Fibroblast of the conjunctiva (primary cell): ENCODE measurements around the gene CFAP97D2.
"Not testable (repeated sequence)": the region's sequence is repeated elsewhere in the genome, so short reads cannot be mapped to it uniquely, and the experiment has no call there.

Experiments used
- DNase-seq: peaks from one replicate; pipeline ENCODE4 v3.0.0-alpha.2; 2010; ENCODE audit warnings: low read depth

CFAP97D2 gene

DNA sequence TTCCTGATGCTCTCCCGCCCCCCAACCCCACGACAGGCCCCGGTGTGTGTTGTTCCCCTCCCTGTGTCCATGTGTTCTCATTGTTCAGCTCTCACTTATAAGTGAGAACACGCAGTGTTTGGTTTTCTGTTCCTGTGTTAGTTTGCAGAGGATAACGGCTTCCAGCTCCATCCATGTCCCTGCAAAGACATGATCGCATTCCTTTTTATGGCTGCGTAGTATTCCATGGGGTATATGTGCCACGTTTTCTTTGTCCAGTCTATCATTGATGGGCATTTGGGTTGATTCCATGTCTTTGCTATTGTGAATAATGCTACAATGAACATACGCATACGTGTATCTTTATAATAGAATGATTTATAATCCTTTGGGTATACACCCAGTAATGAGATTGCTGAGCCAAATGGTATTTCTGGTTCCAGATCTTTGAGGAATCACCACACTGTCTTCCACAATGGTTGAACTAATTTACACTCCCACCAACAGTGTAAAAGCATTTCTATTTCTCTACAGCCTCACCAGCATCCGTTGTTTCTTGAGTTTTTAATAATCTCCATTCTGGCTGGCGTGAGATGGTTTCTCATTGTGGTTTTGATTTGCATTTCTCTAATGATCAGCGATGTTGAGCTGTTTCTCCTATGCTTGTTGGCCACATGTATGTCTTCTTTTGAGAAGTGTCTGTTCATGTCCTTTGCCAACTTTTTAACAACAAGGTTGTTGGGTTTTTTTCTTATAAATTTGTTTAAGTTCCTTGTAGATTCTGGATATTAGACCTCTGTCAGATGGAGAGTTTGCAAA, 20.0 kb upstream of the CFAP97D2 start:
- DNase-seq = not testable (repeated sequence)

DNA sequence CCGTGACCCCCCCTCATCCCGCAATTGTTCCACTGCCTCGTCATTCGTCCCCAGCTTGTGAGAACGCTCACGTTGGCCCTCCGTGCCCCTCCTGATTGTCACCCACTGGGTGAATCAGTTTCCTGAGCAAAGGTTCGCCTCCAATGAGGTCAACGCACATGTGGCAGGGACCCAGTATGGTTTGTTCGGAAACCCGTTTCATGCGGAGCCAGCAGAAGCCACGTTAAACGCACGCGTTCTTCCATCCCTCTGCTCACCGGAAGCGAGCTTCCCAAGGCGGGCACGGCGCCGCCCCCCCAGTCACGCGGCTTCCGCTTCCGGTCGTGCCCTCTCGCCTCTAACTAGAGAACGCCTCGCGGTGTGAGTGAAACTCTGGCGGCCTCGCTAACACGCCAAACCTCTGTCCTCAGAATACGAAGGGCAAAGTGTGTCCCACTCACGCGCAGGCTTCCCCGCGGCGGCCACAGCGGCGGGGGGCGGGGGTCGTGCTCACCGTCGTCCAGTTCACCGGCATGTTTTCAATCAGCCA, 18.0 kb upstream of the CFAP97D2 start:
- DNase-seq = no peak

DNA sequence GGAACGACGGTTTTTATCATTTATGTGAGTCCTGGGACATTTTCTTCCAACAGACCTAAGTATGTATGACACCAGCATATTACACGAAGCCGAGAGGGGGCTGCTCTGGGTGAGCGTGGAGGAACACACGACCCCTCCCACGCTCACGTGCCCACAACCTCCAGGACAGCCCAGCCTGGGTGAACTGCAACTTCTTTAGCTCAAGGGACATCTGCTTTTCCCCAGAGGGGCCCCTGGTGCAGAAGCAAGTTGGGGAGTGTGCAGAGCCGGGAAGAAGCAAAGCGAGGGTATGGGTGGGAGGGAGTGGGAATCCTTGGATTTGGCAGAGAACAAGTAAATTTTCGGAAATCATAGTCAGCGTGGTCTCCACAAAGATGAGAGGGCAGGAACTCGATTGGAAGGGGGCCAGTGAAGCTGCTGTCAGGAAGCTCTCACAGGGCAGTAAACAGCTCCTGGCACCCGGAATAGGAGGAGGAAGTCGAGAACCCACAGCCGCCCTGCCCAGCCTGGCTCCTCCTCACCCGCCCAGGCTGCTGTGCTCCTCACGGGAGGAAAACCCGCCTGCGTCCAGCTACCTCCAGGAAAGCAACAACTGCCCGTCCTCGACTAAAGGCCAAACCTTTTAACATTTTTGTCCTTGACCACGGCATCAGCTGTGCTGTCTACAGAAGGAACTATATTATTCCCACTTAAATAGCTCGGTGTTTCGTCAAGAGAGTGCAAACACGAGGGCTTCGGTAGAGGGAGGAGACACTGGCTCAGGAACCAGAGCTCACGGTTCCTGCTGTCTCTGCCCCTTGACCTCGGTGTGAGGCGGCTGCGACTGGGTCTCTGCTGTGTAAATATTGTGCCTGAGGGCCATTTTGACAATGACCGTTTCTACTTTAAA, 17.2 kb upstream of the CFAP97D2 start:
- DNase-seq = no peak

DNA sequence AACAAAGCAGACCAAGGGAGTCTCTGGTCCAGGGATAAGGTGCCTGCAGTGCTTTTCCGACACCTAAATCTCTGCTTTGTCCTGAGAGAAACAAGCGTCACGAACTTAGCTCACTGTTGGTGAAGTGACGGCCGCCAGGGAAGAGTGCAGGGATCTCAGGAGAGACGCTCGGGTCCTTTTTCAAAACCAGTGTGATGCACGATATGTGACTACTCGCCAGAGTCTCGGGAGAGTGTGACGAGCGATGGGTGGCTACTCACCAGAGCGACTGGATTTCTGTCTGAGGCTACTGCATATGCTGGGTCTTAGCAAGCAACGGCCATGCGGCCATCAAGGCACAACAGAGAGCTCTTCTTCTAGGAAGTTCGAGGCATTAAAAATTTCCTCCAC, 16.5 kb upstream of the CFAP97D2 start:
- DNase-seq = no peak

DNA sequence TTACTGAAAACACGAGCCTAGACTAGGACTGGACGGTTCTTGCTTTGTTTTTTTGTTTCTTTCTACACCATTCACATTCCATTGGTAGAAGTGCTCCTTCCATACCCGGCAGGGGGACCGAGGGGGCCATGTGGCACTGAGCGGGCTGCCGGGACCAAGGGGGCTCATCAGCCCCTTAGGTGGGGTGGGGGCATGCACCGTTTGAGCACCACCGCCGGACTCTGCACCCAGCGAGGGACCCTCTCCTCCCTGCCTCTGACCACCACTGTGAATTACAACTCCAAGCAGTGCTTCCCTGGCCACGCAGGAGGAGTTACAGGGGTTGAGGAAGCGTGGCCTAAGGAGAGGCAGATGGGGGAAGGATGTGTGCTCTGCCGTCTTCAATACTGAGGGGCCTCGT, 15.0 kb upstream of the CFAP97D2 start:
- no peak for DNase-seq

DNA sequence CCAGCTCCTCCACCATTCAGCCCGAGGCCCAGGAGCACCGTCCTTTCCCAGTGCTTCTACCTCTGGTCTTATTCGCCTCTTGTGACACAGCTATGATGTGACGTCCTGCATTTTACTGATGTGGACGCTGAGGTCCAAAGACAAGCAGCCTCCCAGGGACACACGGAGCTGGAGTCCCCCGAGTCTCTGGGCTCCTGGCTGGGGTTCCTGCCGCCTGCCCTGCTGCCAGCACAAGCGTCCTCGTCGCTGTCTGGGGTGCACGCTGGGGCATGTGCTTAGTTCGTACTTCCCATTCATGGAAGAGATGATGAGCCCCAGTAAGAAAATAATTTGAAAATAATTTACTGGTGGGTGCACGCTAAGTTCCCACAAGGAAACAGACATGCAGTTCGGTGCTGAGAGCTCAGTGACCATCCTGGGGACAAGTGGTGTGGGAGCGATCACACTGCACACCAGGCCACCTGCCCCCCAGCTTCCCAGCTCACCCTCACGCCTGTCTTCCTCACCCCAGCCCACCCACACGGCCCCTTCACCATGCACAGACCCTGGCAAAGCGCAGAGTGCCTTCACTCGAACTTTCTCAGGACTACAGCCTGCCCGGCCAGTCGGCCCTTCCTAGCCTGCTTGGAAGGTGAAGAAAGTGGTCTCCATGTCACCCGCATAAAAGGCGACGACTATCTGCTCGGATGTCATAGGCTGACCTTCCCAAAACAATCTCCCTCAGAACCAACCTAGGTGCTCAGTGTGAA, 14.2 kb upstream of the CFAP97D2 start:
- no peak for DNase-seq

DNA sequence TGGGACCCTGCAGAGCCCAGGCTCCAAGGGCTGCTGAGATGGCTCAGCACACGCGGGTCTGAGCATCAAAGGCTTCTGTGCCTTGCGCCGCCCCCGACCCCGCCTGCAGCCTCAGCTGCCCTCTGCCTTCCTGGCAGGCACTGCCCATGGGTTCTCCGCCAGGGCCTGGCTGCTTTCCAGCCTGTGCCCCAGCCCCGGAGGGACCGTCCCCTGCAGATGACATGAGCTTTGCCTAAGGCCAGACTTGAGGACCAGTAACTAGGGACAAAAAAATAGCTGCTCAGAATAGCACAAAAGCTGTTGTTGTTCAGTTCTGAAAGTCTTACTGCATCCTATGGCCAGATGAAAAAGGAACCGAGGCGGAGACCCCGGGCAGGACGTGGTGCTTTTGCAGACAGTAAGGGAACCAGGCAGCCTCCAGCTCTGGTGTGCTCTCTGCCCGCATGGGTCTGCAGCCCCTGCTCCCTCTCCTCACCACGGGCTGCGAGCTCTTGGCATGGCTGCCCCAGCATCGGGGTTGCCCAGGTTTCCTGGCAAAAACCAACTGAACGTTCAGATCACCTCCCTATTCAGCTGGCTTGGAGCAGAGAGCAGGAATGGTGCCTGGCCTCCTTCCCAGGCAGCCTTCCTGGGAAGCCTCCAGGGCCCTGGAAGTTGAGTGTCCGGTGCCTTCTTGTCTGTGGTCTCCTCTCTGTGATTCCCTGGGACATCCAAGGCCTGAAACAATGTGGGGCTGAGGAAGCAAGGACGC, 12.5 kb upstream of the CFAP97D2 start:
- no peak for DNase-seq

DNA sequence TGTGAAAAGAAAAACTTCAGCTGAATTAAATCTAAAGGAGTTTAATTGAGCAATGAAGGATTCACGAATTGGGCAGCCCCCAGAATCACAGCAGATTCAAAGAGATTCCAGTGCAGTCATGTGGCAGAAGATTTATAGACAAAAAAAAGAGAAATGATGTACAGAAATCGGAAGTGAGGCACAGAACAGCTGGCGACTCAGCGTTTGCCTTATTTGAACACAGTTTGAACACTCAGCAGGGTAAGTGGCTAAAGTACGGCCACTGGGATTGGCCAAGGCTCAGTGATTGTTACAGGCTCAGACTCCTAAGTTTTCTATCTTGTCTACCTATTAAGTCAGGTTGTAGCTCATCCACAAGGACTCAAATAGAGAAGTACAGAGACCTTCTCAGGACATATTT, 11.6 kb upstream of the CFAP97D2 start:
- DNase-seq = no peak

DNA sequence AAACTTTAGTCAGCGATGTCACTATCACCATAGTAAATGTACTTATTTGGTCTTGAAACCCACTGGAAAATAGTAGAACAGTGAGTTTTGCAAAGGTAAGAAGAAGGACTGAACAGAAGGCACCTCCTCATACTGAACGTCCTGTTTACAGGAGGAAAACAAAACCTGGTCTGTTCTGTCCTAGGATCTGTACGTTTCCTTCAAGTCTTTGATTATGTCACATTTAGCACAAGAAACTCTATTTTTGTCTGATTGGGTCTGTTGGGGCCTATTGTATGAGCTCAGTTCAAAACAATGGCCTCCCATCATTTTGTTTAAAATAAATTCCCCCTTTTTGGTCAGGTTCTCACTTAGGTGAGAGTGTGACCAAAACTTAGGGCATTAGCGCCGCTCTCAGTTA, 11.2 kb upstream of the CFAP97D2 start:
- no peak for DNase-seq

DNA sequence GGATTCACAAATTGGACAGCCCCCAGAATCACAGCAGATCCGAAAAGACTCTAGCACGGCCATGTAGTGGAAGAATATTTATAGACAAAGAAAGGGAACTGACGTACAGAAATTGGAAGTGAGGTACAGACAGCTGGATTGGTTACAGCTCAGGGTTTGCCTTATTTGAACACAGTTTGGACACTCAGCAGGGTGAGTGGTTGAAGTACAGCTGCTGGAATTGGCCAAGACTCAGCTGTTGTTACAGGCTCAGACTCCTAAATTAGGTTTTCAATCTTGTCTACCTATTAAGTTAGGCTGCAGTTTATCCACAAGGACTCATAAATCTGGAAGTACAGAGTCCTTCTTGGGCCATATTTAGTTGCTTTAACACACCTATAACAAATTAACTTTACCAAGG, 5.8 kb upstream of the CFAP97D2 start:
- DNase-seq = no peak

DNA sequence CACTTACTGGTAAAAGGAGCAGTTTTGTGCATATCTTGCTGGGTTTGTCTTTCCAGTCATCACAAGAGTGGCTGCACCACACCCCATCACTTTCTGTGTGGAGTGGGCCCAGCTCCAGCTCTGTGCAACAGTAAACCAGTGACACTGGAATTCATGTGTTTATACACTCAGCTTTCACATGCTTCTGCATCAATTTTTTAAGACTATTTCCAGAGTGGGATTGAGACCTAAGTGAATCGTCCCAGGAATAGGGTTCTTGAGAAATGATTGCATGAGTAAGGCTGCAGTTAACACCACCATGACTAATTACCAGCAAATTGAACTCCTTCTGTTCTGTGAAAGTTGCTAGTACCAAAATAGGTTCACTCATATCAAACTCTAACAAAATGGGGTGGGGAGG, 5.3 kb upstream of the CFAP97D2 start:
- no peak for DNase-seq

DNA sequence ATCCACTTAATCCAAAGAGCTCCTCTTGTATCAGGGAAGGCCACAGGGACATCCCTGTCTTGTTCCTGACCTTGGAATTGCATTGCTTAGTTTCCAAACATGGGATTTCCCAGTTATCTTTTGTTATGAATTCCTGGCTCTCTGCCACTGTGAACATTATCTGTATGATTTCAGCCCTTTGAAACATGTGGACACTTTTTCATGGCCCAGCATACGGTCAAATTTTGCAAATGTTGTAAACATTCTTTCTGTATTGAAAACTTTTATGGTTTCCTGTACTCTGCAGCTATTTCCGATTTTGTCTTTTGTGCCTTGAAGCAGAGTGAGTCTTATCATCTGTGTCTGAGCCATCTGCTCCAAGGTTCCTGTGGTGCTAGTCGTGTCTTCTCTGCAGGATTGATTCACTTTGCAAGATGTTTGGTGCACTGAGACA, 4.5 kb upstream of the CFAP97D2 start:
- no peak for DNase-seq

DNA sequence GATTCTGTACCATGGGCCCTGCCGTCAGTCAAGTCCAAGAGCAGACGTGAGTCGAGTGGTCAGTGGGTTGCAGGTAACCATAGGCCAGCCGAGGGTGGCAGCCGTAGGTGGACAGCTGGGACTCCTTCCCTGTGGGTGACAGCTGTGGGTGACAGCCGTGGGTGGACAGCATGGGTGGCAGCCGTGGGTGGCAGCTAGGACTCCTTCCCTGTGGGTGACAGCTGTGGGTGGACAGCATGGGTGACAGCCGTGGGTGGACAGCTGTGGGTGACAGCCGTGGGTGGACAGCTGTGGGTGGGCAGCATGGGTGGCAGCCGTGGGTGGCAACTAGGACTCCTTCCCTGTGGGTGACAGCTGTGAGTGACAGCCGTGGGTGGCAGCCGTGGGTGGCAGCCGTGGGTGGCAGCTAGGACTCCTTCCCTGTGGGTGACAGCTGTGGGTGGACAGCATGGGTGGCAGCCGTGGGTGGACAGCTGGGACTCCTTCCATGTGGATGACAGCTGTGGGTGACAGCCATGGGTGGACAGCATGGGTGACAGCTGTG, 2.6 kb upstream of the CFAP97D2 start:
- DNase-seq = not testable (repeated sequence)

DNA sequence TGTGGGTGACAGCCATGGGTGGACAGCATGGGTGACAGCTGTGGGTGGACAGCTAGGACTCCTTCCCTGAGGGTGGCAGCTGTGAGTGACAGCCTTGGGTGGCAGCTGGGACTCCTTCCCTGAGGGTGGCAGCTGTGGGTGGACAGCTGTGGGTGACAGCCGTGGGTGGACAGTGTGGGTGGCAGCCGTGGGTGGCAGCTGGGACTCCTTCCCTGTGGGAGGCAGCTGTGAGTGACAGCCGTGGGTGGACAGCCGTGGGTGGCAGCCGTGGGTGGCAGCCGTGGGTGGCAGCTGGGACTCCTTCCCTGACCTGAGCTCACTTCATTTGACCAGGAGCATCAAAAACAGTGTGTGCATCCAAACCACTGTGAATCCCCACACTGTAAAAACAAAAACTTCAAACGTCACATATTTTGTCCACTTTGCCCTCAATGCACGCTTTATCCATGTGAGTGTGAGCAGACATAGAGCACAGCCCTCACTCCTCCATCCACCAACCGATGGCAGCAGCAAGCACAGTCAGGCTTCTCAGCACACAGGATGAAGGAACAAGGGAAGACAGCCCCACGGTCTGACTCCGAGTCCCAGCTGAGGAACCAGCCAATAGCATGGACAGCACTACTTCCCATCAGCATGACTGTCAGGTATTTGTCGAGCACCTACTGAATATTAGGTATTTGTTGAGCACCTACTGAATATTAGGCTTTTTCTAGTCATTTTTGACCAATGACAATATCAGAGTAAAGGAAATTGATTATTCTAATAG, 1.6 kb upstream of the CFAP97D2 start:
- DNase-seq = no peak

DNA sequence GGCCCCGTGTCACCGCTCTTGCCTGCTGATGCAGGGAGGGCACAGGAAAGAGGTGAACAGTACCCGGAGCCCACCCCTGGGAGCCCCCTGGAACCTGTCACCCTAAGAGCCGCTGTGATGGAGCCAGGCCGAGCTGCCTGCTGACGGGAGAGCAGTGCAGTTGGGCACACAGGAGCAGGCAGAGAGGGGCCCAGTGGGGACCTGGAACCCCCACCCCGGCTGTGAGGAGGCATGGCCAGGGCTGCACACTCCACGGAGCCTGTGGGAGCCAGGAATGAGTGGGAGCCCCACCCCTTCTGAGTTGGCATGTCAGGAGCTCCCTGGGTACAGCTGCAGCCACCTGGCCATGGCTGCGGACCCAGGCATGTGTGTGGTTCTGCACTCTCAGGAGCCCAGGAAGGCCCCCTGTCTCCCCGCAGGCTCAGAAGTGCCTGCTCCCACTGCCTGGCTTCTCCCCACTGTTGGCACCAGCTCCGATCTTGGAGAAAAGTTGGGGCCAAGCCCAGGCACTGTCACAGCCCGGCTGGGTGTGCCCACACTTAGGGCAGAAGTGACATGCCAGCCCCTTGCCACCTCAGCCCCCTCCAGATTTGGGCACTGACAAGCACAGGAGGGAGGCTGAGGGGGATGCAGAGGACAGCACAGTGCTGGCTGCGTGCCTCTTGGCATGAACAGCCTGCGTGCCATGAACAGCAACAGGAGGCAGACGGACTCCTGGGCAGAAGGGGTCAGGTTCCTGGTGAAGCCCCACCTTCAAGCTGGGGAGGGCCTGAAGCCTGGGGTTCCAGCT, 6.3 kb downstream of the CFAP97D2 start:
- DNase-seq = no peak

DNA sequence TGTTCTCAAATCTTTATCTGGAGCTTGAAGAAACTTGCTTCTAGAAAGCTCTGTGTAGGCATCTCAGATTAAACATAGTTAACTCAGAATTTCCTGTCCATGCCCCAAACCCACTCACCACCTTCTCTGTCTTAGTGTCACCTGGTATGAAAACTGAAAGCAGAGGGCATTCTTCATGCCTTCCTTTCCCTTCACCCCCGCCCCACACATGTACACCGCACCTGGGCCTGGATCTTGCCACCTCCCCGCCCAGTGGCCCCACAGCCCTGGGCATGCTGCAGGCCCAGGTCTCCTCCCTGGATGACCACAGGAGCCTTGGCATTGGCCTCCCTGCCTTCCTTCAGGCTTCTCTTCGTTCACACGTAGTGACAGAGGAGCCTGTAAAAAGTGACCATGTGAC, 15.8 kb downstream of the CFAP97D2 start:
- DNase-seq = no peak

DNA sequence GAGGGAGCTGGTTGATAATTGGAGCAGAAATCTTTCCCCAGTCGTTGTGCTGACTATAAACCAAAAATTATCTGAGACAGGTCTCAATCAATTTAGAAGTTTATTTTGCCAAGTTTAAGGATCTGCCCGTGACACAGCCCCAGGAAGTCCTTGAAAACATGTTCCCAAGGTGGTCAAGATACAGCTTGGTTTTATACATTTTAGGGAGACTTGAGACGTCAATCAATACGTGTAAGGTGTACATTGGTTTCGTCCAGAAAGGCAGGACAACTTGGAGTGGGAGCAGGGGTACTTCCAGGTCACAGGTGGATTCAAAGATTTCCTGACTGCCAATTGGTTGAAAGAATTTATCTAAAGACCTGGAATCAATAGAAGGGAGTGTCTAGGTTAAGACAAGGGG, 17.6 kb downstream of the CFAP97D2 start:
- DNase-seq = no peak

DNA sequence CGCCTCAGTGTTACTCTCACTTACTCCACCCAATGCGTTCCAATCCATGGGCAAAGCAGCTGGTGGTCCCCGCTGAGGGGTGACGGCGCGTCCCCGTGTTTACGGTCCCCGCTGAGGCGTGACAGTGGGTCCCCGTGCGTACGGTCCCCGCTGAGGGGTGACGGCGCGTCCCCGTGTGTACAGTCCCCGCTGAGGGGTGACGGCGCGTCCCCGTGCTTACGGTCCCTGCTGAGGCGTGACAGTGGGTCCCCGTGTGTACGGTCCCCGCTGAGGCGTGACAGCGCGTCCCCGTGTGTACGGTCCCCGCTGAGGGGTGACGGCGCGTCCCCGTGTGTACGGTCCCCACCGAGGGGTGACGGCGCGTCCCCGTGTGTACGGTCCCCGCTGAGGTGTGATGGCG, 19.5 kb downstream of the CFAP97D2 start:
- DNase-seq = no peak

DNA sequence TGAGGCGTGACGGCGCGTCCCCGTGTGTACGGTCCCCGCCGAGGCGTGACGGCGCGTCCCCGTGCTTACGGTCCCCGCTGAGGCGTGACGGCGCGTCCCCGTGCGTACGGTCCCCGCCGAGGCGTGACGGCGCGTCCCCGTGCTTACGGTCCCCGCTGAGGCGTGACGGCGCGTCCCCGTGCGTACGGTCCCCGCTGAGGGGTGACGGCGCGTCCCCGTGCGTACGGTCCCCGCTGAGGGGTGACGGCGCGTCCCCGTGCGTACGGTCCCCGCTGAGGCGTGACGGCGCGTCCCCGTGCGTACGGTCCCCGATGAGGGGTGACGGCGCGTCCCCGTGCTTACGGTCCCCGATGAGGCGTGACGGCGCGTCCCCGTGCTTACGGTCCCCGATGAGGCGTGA, 20.5 kb downstream of the CFAP97D2 start:
- DNase-seq = not testable (repeated sequence)

DNA sequence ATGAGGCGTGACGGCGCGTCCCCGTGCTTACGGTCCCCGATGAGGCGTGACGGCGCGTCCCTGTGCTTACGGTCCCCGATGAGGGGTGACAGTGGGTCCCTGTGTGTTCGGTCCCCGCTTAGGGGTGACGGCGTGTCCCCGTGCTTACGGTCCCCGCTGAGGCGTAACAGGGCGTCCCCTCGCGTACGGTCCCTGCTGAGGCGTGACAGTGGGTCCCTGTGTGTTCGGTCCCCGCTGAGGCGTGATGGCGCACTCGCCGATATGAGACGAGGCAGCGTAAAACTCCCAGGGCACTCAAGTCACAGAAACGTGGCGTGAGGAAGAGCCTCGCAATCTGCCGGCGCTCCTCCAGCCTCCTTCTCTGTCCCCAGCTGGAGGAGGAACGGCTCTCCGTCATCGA, 20.9 kb downstream of the CFAP97D2 start:
- no peak for DNase-seq
